HepG2 (cell line): ENCODE data around the gene ITGA7. TPM values are rescaled to one million over a fixed set of nuclear protein-coding genes. Genes with fewer than 3 reads are reported as not detected.

ENCODE experiments used
- GABPB1 ChIP-seq: IDR thresholded peaks from 2 replicates; pipeline ENCODE4 v1.6.1; 2016; ENCODE audit warnings: mild to moderate bottlenecking, missing genetic modification reagents, moderate library complexity, missing compliant biosample characterization
- GTF3A ChIP-seq: sonication (generic); formaldehyde crosslinking; conservative IDR thresholded peaks from 2 replicates; pipeline ENCODE4 v1.4.0; 2020; ENCODE audit warnings: mild to moderate bottlenecking, missing genetic modification reagents
- KLF11 ChIP-seq: IDR thresholded peaks from 2 replicates; pipeline ENCODE4 v1.6.1; 2016; ENCODE audit warnings: missing compliant biosample characterization
- MAX ChIP-seq: IDR thresholded peaks from 2 replicates; pipeline ENCODE4 v1.6.1; 2012; ENCODE audit warnings: inconsistent platforms
- MED13 ChIP-seq: sonication (generic); formaldehyde crosslinking; IDR thresholded peaks from 2 replicates; pipeline ENCODE4 v1.5.0; 2020; ENCODE audit warnings: missing genetic modification reagents
- MIER3 ChIP-seq: IDR thresholded peaks from 2 replicates; pipeline ENCODE4 v1.6.1; 2016; ENCODE audit warnings: missing compliant biosample characterization, borderline replicate concordance
- MTERF4 ChIP-seq: sonication (generic); formaldehyde crosslinking; IDR thresholded peaks from 2 replicates; pipeline ENCODE4 v1.8.0; 2023; ENCODE audit warnings: mild to moderate bottlenecking, missing genetic modification reagents
- PLSCR1 ChIP-seq: sonication (generic); formaldehyde crosslinking; IDR thresholded peaks from 2 replicates; pipeline ENCODE4 v1.5.0; 2020; ENCODE audit warnings: missing genetic modification reagents, mild to moderate bottlenecking, borderline replicate concordance
- PRDM4 ChIP-seq: sonication (generic); formaldehyde crosslinking; IDR thresholded peaks from 2 replicates; pipeline ENCODE4 v1.9.0; 2021; ENCODE audit warnings: missing genetic modification reagents, borderline replicate concordance
- SAFB2 ChIP-seq: sonication (generic); formaldehyde crosslinking; IDR thresholded peaks from 2 replicates; pipeline ENCODE4 v1.5.1; 2020; ENCODE audit warnings: missing genetic modification reagents, low read depth, mild to moderate bottlenecking, borderline replicate concordance
- SRSF4 ChIP-seq: fragments of 200-400 bp; formaldehyde crosslinking; IDR thresholded peaks from one replicate; pipeline ENCODE4 v1.6.1; 2018; ENCODE audit warnings: mild to moderate bottlenecking, low read depth, low read length, moderate library complexity; ENCODE audit not compliant: poor library complexity, severe bottlenecking
- TBX2 ChIP-seq: sonication (generic); formaldehyde crosslinking; IDR thresholded peaks from 2 replicates; pipeline ENCODE4 v1.5.0; 2020; ENCODE audit warnings: missing genetic modification reagents, mild to moderate bottlenecking, borderline replicate concordance
- ZIK1 ChIP-seq: sonication (generic); formaldehyde crosslinking; IDR thresholded peaks from 2 replicates; pipeline ENCODE4 v1.5.0; 2020; ENCODE audit warnings: mild to moderate bottlenecking, low read depth, missing genetic modification reagents, borderline replicate concordance
- ZNF331 ChIP-seq: sonication (generic); formaldehyde crosslinking; IDR thresholded peaks from 2 replicates; pipeline ENCODE4 v1.4.0; 2020; ENCODE audit warnings: missing genetic modification reagents
- ZNF577 ChIP-seq: sonication (generic); formaldehyde crosslinking; IDR thresholded peaks from 2 replicates; pipeline ENCODE4 v1.4.0; 2020; ENCODE audit warnings: mild to moderate bottlenecking, low read depth, missing genetic modification reagents, borderline replicate concordance
- ZNF598 ChIP-seq: sonication (generic); formaldehyde crosslinking; IDR thresholded peaks from 2 replicates; pipeline ENCODE4 v1.5.1; 2020; ENCODE audit warnings: mild to moderate bottlenecking, missing genetic modification reagents, borderline replicate concordance
- ZNF784 ChIP-seq: sonication (generic); formaldehyde crosslinking; IDR thresholded peaks from 2 replicates; pipeline ENCODE4 v1.5.1; 2020; ENCODE audit warnings: missing genetic modification reagents, mild to moderate bottlenecking, borderline replicate concordance
- ZNF850 ChIP-seq: sonication (generic); formaldehyde crosslinking; conservative IDR thresholded peaks from 2 replicates; pipeline ENCODE4 v1.9.0; 2021; ENCODE audit warnings: mild to moderate bottlenecking, missing genetic modification reagents
- ZSCAN29 ChIP-seq: sonication (generic); formaldehyde crosslinking; conservative IDR thresholded peaks from 2 replicates; pipeline ENCODE4 v1.4.0; 2020; ENCODE audit warnings: mild to moderate bottlenecking, missing genetic modification reagents
- ZXDC ChIP-seq: sonication (generic); formaldehyde crosslinking; IDR thresholded peaks from 2 replicates; pipeline ENCODE4 v1.5.0; 2020; ENCODE audit warnings: mild to moderate bottlenecking, missing genetic modification reagents
- polyA plus RNA-seq, 8 experiments: library from polyadenylated mRNA; depleted of rRNA in 3 of 8; stranded (reverse) in 7 of 8; unstranded in 1 of 8; fragments of >200 nt; fragmentation: Illumina TruSeq in 4 of 8; extraction: Trizol in 4 of 8; gene quantifications; 2 replicates each; pipeline versions ENCODE4 v1.2.1 to v1.2.3, GENCODE V29; 2011 to 2016; ENCODE audit warnings: low read depth in 4 of 8, missing spikeins in 1 of 8, mixed read lengths in 1 of 8; ENCODE audit not compliant: insufficient read depth in 1 of 8
- total RNA-seq, 5 experiments: library from RNA; depleted of rRNA; stranded (reverse); fragments of >200 nt; fragmentation: Illumina TruSeq; extraction: Trizol; gene quantifications; 2 replicates each; pipeline ENCODE4 v1.2.3, GENCODE V29; 2016; ENCODE audit warnings: low read depth in 1 of 5

ITGA7 gene
- total and polyA plus RNA-seq, 2 of the 13 experiments (the other 11 are each of a cell fraction or from before 2014, with no cell fraction given) = 0.65 to 0.75 TPM

- peak; percentile 92 for TF ChIP-seq MAX
- no peak for TF ChIP-seq ZNF598 (CRISPR knock-in tag)
- no peak for TF ChIP-seq KLF11 (CRISPR knock-in tag)
- no peak for TF ChIP-seq GTF3A (CRISPR knock-in tag)
- no peak for TF ChIP-seq ZNF577 (CRISPR knock-in tag)
- TF ChIP-seq MED13 (CRISPR knock-in tag) = peak; percentile 47; the same call in 1 of the 2 replicates
- TF ChIP-seq SAFB2 (CRISPR knock-in tag) = peak; percentile 36; the same call in 1 of the 2 replicates
- no peak for TF ChIP-seq ZSCAN29 (CRISPR knock-in tag)
- TF ChIP-seq ZNF784 = no peak
- TF ChIP-seq PRDM4 (CRISPR knock-in tag) = no peak
- TF ChIP-seq ZIK1 = no peak; the same call in 1 of the 2 replicates
- TF ChIP-seq ZXDC (CRISPR knock-in tag) = no peak
- peak; percentile 34; the same call in 1 of the 2 replicates for TF ChIP-seq ZNF331
- peak; percentile 76 for TF ChIP-seq TBX2 (CRISPR knock-in tag)
- peak; percentile 76 for TF ChIP-seq GABPB1 (CRISPR knock-in tag)
- TF ChIP-seq PLSCR1 (CRISPR knock-in tag) = no peak
- TF ChIP-seq MTERF4 = peak; percentile 43; the same call in 1 of the 2 replicates
- TF ChIP-seq SRSF4 = no peak
- no peak; the same call in 1 of the 2 replicates for TF ChIP-seq MIER3 (CRISPR knock-in tag)
- no peak for TF ChIP-seq ZNF850 (CRISPR knock-in tag)
Observed at GRCh38 chr12:55728939-55729818, 21.5 kb upstream of the ITGA7 start, which contains the start of gene CD63 (continued).
